ENCODE measurements around the gene ELMOD3.
"Not testable (repeated sequence)": the region's sequence is repeated elsewhere in the genome, so short reads cannot be mapped to it uniquely, and the experiment has no call there.

The ELMOD3 gene

GRCh38 chr2:85401464-85401805 is 46.9 kb downstream of the ELMOD3 start:
- DNase-seq (ENCODE audit: low read depth) = no peak

GRCh38 chr2:85401844-85402243 is 47.3 kb downstream of the ELMOD3 start:
- DNase-seq (ENCODE audit: low read depth) = no peak

DNA sequence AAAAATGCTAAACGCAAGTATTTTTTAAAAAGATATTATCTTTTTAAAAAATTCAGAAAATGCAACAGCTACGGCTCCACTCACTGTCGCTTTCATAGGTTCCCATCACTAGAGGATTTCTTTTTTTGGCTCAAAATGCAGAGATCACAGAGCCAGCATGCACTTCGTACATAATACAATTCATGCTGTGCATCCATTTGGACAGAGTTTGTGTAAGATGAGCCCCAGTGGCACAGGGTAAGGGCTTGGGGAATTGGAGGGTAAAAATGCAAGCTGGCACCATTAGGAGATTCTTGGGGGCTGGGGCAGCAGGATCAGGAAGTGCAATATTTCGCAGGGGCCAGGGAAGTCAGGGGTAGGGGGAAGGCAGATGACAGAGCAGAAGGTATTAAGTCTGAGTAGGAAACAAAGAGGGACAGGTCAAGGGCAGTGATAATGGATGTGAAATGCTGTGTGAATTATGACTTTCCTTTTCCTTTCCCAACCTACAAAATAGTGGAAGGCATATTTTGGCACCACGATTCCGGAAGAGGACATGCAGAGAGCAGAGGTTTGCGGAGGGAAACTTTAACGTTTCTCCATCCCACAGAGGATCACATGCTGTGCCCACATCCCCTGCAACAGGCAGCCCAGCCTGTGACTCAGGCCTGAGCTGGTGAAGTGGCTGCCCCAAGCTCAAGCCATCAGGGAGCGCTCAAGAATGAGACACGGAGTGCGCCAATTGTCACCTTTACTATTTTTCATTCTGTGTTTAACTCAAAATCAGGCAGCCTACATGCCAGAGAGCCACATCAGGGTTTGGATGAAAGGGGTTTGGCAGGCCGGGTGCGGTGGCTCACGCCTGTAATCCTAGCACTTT is 50.9 kb downstream of the ELMOD3 start:
- no peak for DNase-seq (ENCODE audit: low read depth)

- DNase-seq (ENCODE audit: low read depth) = no peak
Observed at GRCh38 chr2:85409845-85410583, 55.4 kb downstream of the ELMOD3 start, which contains the start of gene CAPG. CAPG (minus strand) TSS chr2:85410366; CDS start chr2:85402145, 8,221 bp downstream.

DNA sequence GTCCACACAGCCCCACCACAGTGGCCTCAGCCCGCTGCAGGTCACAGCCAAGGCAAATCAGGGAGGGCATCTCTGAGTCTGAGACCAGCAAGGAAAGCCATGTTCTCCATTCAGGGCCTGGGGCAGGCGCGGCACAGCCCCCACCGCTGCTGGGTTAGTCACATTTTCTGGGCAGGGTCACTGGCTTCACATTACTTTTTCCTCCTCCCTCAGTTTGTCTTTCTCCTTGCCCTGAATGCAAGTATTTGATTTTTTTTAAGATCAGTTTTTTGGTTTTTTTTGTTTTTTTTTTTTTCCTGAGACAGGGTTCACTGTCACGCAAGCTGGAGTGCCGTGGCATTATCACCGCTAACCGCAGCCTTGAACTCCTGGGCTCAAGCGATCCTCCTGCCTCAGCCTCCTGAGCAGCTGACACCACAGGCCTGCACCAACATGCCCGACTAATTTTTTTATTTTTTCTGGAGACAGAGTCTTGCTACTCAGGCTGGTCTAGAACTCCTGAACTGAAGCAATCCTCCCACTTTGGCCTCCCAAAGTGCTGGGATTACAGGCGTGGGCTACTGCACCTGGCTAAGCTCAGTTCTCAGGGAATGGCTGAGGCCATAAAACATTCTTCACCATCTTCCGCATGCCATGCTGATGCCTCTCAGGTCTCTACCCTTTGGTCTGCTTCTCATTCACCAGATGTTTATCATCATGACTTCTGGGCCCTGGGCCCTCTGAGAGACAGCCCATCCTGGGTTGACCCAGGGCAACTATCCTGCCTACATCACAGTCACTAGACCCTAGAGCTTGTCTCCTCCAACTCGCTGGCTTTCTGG is 56.2 kb downstream of the ELMOD3 start:
- DNase-seq (ENCODE audit: low read depth) = no peak

DNA sequence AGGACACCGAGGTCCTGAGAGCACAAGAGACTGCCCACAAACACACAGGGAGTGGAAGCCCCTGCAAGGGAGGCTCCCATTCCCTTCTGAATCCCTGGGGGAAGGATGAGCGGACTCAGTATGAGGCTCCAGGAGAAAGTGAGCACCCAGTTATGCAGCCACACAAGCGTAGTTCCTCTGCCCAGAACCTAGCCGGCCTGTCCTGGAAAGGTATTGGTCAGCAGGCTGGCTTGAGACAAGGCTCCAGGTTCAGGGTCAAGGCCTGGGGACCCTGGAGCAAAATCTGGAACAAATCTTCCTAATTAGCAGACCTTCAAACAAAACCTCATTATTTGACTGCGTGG is 56.8 kb downstream of the ELMOD3 start:
- DNase-seq (ENCODE audit: low read depth) = no peak

GRCh38 chr2:85413592-85414420 is 59.2 kb downstream of the ELMOD3 start:
- DNase-seq (ENCODE audit: low read depth) = no peak

DNA sequence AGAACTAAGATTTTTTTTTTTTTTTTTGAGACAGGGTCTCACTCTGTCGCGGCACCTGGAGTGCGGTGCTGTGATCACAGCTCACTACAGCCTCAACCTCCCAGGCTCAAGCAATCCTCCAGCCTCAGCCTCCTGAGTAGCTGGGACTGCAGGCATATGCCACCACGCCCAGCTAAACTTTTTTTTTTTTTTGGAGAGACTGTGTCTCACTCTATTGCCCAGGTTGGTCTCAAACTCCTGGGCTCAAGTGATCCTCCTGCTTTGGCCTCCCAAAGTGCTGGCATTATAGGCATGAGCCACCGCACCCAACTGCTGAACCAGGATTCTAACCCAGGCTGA is 59.8 kb downstream of the ELMOD3 start:
- not testable (repeated sequence) for DNase-seq (ENCODE audit: low read depth)

- no peak for DNase-seq (ENCODE audit: low read depth)
Observed at GRCh38 chr2:85414761-85415553, 60.4 kb downstream of the ELMOD3 start.

- no peak for DNase-seq (ENCODE audit: low read depth)
Observed at GRCh38 chr2:85415980-85416650, 61.5 kb downstream of the ELMOD3 start.

- no peak for DNase-seq (ENCODE audit: low read depth)
Observed at GRCh38 chr2:85418132-85419008, 63.8 kb downstream of the ELMOD3 start, which contains the start of gene SH2D6. SH2D6 (plus strand) TSS chr2:85418714; CDS start chr2:85429466, 10,752 bp downstream.

DNA sequence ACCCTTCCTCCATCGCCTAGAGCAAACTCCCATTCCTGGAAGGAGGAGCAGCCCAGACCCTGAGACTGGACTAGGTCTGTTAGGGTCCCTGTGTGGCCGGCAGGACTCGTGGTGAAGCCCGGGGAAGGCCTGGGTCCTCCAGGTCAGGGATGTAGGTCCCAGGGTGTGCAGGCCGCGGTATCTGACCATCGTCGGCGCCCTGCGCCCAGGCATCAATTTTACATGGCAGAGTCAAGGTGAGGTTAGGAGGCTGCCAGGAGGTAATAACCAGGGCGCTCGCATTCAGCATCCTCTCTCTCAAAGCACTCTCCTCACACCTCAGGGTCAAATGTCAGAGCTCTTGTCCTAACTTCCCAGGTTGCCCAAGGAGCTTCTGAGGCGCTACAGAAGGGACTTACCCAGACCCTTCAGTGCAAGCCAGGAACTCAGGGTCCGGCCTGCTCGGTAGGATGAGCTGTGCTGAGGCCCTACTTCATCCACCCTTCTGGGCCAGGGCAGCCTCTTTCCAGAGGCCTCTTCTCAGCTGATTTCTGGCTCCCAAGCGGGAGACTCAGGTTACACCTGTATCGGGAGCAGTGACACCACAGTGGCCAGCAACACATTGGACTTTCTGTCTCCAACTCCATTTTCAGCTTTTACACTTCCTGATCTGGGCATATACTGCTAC is 64.6 kb downstream of the ELMOD3 start:
- no peak for DNase-seq (ENCODE audit: low read depth)

GRCh38 chr2:85420536-85421259 is 66.1 kb downstream of the ELMOD3 start:
- no peak for DNase-seq (ENCODE audit: low read depth)

- DNase-seq (ENCODE audit: low read depth) = no peak
Observed at GRCh38 chr2:85421260-85422071, 66.9 kb downstream of the ELMOD3 start.

DNA sequence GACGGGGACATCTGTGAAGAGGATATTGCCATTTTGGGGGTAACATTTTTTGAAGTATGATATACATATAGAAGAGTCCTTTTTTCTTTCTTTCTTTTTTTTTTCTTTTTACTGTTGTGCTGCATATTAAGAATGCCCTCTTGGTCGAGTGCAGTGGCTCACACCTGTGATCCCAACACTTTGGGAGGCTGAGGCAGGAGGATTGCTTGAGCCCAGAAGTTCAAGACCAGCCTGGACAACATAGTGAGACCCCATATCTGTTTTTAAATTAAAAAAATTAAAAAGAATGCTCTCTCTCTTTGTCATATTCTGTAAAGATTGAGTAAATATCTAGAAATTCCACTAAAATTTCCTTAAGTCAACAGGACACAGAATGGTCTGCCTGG is 67.5 kb downstream of the ELMOD3 start:
- no peak for DNase-seq (ENCODE audit: low read depth)

GRCh38 chr2:85423525-85423924 is 69.0 kb downstream of the ELMOD3 start:
- DNase-seq (ENCODE audit: low read depth) = no peak

DNA sequence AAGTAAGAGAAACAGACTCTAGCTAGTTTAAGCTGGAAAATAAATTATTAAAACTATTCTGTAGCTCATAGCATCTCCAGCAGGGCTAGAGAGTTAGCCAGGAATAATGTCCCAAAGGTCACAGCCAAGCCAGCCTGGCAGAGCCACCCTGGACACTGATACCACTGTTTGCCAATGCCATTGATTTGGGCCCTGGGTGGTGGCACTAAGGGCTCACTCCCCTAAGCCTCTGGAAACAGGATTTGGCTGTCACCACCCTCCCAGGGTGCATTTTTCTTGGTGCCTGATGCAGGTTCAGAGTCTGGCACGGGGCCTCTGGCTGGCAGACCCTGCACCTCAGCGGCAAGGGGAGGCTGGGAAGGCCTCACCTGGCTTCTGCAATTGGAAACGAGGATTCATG is 71.0 kb downstream of the ELMOD3 start:
- no peak for DNase-seq (ENCODE audit: low read depth)
